22Rv1 (cell line): ENCODE results near the gene FLT4.
A peak's percentile ranks its signal among the peaks of the same experiment; 100 is the strongest.
"Not testable (repeated sequence)": the region's sequence is repeated elsewhere in the genome, so short reads cannot be mapped to it uniquely, and the experiment has no call there.

Source experiments
- H3K27ac ChIP-seq: fragments of 450-650 bp; 2 replicates; pipeline ENCODE4 v1.5.1; 2017
- ZFX ChIP-seq: fragments of 450-650 bp; IDR thresholded peaks from 2 replicates; pipeline ENCODE4 v1.6.1; 2017; ENCODE audit warnings: antibody characterized with exemption, borderline replicate concordance
- TF ChIP-seq, protein P1 (sequence below): fragments of 450-650 bp; IDR thresholded peaks from 2 replicates; pipeline ENCODE4 v1.5.1; 2017; ENCODE audit warnings: mild to moderate bottlenecking

Gene FLT4

GRCh38 chr5:180689071-180689694, 39.8 kb upstream of the FLT4 start:
- TF ChIP-seq, protein P1, sequence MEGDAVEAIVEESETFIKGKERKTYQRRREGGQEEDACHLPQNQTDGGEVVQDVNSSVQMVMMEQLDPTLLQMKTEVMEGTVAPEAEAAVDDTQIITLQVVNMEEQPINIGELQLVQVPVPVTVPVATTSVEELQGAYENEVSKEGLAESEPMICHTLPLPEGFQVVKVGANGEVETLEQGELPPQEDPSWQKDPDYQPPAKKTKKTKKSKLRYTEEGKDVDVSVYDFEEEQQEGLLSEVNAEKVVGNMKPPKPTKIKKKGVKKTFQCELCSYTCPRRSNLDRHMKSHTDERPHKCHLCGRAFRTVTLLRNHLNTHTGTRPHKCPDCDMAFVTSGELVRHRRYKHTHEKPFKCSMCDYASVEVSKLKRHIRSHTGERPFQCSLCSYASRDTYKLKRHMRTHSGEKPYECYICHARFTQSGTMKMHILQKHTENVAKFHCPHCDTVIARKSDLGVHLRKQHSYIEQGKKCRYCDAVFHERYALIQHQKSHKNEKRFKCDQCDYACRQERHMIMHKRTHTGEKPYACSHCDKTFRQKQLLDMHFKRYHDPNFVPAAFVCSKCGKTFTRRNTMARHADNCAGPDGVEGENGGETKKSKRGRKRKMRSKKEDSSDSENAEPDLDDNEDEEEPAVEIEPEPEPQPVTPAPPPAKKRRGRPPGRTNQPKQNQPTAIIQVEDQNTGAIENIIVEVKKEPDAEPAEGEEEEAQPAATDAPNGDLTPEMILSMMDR = no peak
- no peak for TF ChIP-seq ZFX
- H3K27ac ChIP-seq = no peak overlapping the region

- TF ChIP-seq ZFX = no peak
- TF ChIP-seq, protein P1 = no peak
- no peak overlapping the region for H3K27ac ChIP-seq
Measured at GRCh38 chr5:180688330-180689070, 39.1 kb upstream of the FLT4 start.

DNA sequence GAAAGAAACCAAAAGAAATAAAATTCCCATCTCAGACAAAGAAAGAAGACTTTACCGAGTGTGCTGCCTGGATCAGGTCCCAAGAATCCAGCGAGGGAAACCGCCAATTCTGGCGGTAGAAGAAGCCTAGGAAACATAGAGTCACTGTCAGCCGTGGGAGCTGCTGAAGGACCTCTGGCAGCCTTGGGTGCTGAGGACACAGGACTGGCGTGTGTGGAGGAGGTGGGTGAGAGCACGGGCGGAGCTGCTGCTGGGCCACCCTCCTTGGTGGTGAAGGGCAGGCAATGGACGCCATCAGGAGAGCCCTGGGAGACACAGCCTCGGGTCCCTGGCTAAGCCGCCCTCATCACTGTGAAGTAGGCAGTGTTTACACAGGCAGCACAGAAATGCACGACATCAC, 37.4 kb upstream of the FLT4 start:
- H3K27ac ChIP-seq = not testable (repeated sequence)

DNA sequence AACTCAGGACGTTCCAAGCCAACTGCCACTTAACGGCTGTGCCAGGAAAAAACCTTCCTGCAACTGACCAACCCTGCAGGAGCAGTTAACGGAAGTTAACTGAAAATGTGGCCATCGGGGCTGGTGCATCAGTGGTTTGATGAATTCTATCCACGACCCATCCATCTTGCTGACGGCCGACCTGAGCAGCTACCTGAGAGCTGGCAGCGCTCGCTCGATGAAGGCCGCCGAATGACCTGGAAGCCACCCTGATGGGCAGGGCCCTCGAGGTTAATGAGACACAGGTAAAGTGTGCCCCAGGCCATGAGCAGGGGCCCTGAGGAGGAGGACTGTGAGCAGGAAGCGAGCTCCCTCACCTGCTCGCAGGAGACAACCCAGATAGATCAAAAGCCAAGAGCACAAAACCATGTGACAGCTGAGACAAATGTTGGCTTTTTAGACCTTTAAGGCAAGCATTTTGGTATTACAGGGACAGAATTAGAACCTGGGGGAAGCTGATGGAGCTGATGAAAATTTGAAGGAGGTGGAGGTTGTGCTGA, 35.3 kb upstream of the FLT4 start:
- no peak for TF ChIP-seq ZFX
- TF ChIP-seq, protein P1 = no peak
- no peak overlapping the region for H3K27ac ChIP-seq

DNA sequence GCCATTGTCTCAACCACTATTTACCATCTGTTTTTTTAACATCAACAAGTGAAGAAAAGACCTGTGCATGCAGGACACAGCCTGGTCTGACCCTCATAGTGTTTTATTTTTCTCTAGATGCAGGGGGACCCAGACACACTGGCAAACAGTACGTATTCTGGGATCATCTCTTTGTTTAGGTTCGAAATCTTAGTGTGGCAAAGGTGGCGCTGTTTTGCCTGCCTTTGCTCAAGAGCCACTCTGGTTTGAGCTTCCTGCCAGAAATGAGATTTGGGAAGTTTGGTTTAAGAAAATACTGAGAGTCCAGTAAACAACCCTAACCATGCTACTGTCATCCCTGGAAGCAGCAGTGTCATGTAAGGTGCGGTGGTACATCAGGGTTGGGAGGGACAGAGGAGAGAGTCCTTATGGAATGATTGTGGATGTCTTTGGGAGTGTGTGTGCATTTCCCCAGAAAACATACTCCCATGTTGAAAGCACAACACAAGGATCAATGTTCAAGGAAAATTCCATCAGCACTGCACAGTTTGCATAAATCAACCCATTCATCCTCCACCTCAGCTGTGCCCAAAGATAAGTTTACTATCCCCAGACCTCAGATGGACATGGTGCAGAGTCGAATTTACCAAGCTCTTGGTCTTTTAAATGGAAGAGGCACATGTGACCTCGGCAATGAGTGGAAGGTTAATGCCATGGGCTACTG, 34.0 kb upstream of the FLT4 start:
- no peak for TF ChIP-seq ZFX
- TF ChIP-seq, protein P1 = peak; percentile 27; the same call in 1 of the 2 replicates
- H3K27ac ChIP-seq = no peak overlapping the region

DNA sequence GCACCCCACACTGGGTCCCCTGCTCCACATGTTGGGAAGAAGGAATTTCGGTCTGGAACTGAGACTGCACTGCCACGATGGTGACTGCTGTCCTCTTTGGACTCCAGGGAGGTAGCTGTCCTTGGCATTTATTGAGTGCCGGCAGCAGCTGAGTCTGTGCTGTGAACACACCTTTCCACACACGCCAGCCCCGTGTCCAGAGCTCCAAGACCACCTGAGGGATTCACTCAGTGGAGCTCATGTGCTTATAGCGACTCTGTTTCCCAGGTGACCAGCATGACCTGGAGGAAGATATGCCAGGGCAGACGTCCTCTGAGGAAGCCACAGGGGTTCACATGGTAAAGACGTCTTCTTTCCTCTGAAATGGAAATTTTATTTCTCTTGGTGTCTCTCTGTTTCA, 33.2 kb upstream of the FLT4 start:
- TF ChIP-seq ZFX = no peak
- TF ChIP-seq, protein P1 = no peak
- no peak overlapping the region for H3K27ac ChIP-seq

GRCh38 chr5:180682008-180682407, 32.6 kb upstream of the FLT4 start:
- H3K27ac ChIP-seq = not testable (repeated sequence)

DNA sequence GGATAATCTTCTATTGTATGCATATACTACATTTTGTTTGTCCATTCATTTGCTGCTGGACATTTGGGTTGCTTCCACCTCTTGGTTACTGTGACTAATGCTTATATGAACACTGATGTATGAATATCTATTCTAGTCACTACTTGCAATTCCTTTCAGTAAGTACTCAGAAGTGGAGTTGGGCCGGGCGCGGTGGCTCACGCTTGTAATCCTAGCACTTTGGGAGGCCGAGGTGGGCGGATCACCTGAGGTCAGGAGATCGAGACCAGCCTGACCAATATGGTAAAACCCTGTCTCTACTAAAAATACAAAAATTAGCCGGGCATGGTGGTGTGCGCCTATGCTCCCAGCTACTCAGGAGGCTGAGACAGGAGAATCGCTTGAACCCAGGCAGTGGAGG, 28.9 kb upstream of the FLT4 start:
- H3K27ac ChIP-seq = not testable (repeated sequence)
